Neural cell (in vitro differentiated cells): ENCODE data around the gene MED23.

Experiments used
- TAF1 ChIP-seq: IDR thresholded peaks from 2 replicates; pipeline ENCODE4 v1.6.1; 2012; ENCODE audit warnings: low read depth
- TF ChIP-seq, protein P1 (sequence below): fragments of 450-650 bp; IDR thresholded peaks from 2 replicates; pipeline ENCODE4 v1.5.1; 2014; ENCODE audit warnings: antibody characterized with exemption, mild to moderate bottlenecking, moderate library complexity; ENCODE audit not compliant: poor library complexity, severe bottlenecking

DNA sequence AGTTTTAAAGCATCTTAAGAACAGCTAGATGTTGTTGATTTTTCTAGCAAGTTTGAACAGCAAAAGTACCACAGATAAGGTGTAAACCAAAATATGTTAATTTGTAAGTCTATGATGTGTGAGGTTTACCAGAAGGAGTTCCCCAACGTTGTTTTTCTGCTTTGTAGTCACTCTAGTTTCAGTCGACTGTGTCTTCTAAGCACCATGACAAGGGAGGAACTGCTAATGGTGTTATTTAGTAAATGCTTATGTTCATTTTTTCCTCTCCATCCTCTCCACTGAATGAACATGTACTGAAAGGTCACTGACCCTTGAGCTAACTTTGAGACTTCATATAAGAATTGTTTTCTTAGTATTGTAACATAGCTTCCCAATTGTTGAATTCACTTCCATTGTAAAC lies 12.1 kb upstream of the MED23 start:
- TF ChIP-seq, protein P1, sequence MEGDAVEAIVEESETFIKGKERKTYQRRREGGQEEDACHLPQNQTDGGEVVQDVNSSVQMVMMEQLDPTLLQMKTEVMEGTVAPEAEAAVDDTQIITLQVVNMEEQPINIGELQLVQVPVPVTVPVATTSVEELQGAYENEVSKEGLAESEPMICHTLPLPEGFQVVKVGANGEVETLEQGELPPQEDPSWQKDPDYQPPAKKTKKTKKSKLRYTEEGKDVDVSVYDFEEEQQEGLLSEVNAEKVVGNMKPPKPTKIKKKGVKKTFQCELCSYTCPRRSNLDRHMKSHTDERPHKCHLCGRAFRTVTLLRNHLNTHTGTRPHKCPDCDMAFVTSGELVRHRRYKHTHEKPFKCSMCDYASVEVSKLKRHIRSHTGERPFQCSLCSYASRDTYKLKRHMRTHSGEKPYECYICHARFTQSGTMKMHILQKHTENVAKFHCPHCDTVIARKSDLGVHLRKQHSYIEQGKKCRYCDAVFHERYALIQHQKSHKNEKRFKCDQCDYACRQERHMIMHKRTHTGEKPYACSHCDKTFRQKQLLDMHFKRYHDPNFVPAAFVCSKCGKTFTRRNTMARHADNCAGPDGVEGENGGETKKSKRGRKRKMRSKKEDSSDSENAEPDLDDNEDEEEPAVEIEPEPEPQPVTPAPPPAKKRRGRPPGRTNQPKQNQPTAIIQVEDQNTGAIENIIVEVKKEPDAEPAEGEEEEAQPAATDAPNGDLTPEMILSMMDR, result no peak
- no peak for TF ChIP-seq TAF1
